Activated CD8-positive, alpha-beta T cell treated with anti-CD3 and anti-CD28 coated beads for 36 hours (primary cell): ENCODE results near the gene CHST12. TPM values are rescaled to one million over a fixed set of nuclear protein-coding genes. Genes with fewer than 3 reads are reported as not detected.

Experiments used
- ATAC-seq: fragments of 200-7000 bp; cut with Tn5 transposase; one replicate; pipeline ENCODE4 v1.10.0; 2021; ENCODE audit warnings: mild to moderate bottlenecking, moderate library complexity
- CTCF ChIA-PET: fragments of 350-600 bp; sonication (Branson Sonifier 250); formaldehyde crosslinking; loops from one replicate; lab custom pipeline; 2021; ENCODE audit warnings: antibody characterized with exemption; lab: Charles Lee
- POLR2A ChIA-PET: fragments of 350-600 bp; sonication (Branson Sonifier 250); formaldehyde crosslinking; loops from one replicate; lab custom pipeline; 2021; ENCODE audit warnings: antibody characterized with exemption; lab: Charles Lee
- DNase-seq: peaks from one replicate; pipeline ENCODE4 v3.0.0-alpha.2; 2020
- H3K27ac Mint-ChIP-seq: one replicate; pipeline ENCODE4 v1.8.0; 2021; ENCODE audit warnings: mild to moderate bottlenecking, mixed read lengths
- H3K27me3 Mint-ChIP-seq: one replicate; pipeline ENCODE4 v1.8.0; 2021; ENCODE audit warnings: mixed read lengths
- H3K36me3 Mint-ChIP-seq: one replicate; pipeline ENCODE4 v1.8.0; 2021; ENCODE audit warnings: low read depth, mixed read lengths
- H3K4me1 Mint-ChIP-seq: one replicate; pipeline ENCODE4 v1.8.0; 2021; ENCODE audit warnings: low read depth, mixed read lengths
- H3K4me3 Mint-ChIP-seq: one replicate; pipeline ENCODE4 v1.8.0; 2021; ENCODE audit warnings: mild to moderate bottlenecking, moderate library complexity, mixed read lengths
- H3K9me3 Mint-ChIP-seq: one replicate; pipeline ENCODE4 v1.8.0; 2021; ENCODE audit warnings: mixed read lengths
- intact Hi-C: fragments of 100-400 bp; cut with micrococcal nuclease; formaldehyde crosslinking; loops from one replicate; pipeline ENCODE4 v1.10.0; 2022
- total RNA-seq, 2 experiments: library from RNA; stranded (reverse); gene quantifications; one replicate each; pipeline ENCODE4 v1.2.3, GENCODE V29; 2021
- TF ChIP-seq, protein P1 (sequence below): fragments of 200-600 bp; IDR thresholded peaks from one replicate; pipeline ENCODE4 v1.8.0; 2022; ENCODE audit warnings: antibody characterized with exemption, mild to moderate bottlenecking

CHST12 gene
- total RNA-seq, 2 experiments from 2014 or later = 2.9 to 4.7 TPM

DNA sequence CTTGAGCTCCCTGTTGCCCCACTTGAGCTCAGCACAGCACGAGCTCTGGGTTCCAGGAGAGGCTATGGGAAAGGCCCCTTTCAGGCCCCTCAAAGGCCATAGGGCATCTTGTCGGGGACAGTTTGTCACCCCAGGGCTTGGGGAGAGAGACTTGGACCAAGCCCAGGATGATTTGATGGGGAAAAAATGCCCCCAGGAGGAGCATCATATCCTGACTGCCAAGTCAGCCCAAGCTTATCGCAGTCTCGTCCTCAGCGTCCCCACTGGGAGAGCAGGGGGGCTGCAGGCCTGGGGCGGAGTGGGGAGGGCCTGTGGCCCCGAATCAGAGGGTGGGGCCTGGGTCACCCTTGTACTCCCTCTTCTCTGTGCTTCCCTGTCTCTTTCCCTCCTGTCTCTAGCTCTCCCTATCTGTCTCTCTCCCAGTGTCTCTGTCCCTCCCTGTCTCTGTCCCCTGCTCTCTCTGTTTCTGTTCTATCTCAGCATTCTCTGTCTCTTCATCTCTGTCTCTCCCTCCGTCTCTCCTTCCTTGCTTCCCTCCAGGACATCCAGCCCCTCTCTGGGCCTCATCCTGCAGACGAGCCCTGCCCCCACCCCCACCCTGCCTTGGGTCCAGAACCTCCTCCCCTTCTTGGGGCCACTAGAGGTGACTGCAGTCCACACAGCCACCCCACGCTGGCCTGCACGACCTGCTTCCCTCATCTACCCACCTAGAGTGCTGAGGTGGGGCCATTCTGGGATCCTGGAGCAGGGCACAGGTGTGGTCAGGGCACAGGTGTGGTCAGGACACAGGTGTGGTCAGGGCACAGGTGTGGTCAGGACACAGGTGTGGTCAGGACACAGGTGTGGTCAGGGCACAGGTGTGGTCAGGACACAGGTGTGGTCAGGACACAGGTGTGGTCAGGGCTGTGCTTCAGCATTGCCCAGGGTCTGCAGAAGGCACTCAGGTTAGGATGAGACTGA, 90.1 kb downstream of the CHST12 start:
- H3K4me3 Mint-ChIP-seq = no peak overlapping the region
- CTCF ChIA-PET = no interaction called here
- peaks cover 2% of the 10 kb centered on the region for H3K9me3 Mint-ChIP-seq
- TF ChIP-seq, protein P1, sequence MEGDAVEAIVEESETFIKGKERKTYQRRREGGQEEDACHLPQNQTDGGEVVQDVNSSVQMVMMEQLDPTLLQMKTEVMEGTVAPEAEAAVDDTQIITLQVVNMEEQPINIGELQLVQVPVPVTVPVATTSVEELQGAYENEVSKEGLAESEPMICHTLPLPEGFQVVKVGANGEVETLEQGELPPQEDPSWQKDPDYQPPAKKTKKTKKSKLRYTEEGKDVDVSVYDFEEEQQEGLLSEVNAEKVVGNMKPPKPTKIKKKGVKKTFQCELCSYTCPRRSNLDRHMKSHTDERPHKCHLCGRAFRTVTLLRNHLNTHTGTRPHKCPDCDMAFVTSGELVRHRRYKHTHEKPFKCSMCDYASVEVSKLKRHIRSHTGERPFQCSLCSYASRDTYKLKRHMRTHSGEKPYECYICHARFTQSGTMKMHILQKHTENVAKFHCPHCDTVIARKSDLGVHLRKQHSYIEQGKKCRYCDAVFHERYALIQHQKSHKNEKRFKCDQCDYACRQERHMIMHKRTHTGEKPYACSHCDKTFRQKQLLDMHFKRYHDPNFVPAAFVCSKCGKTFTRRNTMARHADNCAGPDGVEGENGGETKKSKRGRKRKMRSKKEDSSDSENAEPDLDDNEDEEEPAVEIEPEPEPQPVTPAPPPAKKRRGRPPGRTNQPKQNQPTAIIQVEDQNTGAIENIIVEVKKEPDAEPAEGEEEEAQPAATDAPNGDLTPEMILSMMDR = no peak
- H3K27me3 Mint-ChIP-seq = peaks cover 6% of the 10 kb centered on the region
- POLR2A ChIA-PET = interaction anchor here (0.8 kb wide), 1 partner anchor 13 kb away, joined by 3 read pairs; no protein-coding TSS in a partner anchor
- no peak for ATAC-seq
- DNase-seq = no peak
- H3K36me3 Mint-ChIP-seq = no peaks in the 10 kb centered on the region
- intact Hi-C loops = no loop called here
- H3K4me1 Mint-ChIP-seq = no peaks in the 10 kb centered on the region
- H3K27ac Mint-ChIP-seq = no peak overlapping the region

DNA sequence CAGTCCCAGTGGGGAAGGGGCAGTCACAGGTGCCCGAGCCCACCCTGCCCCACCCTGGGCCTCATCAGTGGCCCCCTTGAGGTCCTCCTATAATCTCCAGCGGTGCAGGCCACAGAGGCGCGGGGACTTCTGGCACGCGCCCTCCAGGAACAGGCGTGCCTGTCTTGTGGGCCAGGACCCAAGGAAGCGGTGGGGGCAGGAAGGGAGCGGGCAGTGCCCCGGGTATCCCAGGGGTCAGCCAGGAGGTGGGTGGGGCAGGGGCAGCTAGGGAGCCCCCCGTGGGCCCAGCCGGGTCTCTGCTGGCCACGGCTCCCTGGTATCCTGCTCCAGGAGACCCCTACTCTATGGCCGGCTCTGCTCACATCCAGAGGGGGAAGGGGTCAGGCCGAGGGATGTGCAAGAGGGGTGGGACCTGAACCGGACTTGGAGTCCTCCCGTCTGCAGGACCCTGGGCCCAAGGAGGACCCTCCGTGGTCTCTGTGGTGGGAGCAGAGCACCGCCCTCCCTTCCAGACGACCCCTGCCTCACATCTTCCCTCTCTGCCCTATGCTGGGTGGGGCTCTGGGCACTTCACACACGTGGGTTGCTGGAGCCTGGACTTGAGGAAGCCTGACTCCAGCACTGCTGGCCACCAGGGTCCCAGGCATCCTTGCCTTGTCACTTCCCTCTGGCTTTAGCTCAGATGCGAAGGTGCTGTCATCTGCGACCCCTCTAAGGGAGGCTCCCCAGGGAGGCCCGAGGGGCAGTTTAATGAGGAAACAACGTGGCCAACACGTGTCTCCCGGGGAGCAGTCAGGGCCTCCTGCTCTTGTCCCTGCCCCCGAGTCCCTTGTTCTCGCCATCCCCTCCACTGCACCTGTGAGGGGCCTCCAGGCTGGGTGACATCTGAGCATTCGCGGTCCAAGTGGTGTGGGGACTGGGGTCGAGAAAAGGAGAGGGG, 91.0 kb downstream of the CHST12 start:
- H3K36me3 Mint-ChIP-seq = no peaks in the 10 kb centered on the region
- H3K4me3 Mint-ChIP-seq = no peak overlapping the region
- no peaks in the 10 kb centered on the region for H3K4me1 Mint-ChIP-seq
- ChIA-PET POLR2A (no interaction called here), CTCF (no interaction called here)
- ATAC-seq = no peak
- TF ChIP-seq, protein P1 = no peak
- DNase-seq = no peak
- intact Hi-C loops = no loop called here
- H3K27me3 Mint-ChIP-seq = peaks cover 6% of the 10 kb centered on the region
- peaks cover 2% of the 10 kb centered on the region for H3K9me3 Mint-ChIP-seq
- H3K27ac Mint-ChIP-seq = no peak overlapping the region

DNA sequence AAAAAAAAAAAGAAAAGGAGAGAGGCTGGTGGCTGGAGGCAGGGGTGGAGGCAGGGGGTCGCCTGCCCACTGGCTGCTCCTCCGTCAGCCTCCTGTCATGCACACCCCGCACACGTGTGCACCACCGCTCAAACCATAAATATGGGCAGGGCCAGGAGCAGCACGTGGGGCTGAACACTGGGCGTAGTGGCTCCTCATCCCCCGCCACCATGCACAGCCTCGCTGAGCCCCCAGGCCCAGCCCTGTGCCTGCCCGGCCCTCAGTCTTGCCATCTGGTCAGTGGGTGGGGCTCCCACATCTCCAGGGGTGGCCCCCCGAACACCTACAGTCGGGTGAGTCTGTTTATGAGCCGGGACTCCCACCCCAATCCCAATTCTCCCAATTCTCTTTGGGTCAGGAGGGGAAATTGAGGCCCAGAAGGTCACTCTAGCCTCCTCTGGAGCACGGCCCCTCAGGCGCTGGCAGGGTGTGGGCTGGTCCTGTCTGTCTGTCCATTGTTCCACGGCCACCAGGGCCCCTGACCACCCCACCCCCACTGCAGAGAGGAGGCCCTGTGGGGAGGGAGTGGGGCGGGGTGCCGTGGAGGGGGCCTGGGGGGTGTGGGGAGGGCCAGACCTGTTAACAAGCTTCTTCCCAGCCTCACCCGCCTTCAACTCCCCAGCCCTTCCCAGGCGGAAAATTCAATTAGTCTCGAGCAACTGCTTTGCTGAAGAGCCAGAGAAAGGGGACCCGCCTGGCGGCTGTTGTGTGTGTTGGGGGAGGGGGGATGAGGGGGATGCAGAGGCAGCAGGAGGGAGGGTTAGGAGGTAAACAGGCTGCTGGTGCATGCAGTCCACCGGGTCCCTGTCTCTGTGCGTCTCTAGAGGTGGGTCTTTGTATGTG, 92.2 kb downstream of the CHST12 start:
- Mint-ChIP-seq H3K27me3 (peaks cover 6% of the 10 kb centered on the region), H3K36me3 (no peaks in the 10 kb centered on the region), H3K4me1 (no peaks in the 10 kb centered on the region), H3K27ac (no peak overlapping the region), H3K4me3 (no peak overlapping the region), H3K9me3 (peaks cover 2% of the 10 kb centered on the region)
- TF ChIP-seq, protein P1 = no peak
- intact Hi-C loops = no loop called here
- DNase-seq (no peak), ATAC-seq (no peak)
- ChIA-PET POLR2A (no interaction called here), CTCF (no interaction called here)

DNA sequence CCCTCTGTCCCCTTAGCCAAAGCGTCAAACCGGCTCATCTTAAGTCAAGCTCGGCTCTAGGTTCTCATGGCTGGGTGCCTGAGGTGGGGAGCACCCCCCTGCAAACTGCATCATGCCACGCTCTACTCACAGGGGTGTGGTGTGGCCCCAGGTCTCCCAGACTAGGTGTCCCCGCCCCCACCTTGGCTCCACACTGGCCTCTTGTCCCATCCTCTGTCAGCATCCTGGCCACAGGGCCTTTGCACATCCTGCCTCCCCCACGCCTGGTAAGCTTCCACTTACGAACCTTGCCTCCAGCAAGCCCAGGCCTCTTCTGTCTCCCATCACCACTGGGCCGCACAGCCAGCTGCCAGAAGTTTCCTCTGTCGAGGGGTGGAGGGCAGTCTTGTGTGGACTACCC, 93.0 kb downstream of the CHST12 start:
- H3K27me3 Mint-ChIP-seq = peaks cover 6% of the 10 kb centered on the region
- intact Hi-C loops = no loop called here
- POLR2A ChIA-PET = interaction anchor here (0.6 kb wide), 1 partner anchor 119 kb away, joined by 3 read pairs; no protein-coding TSS in a partner anchor
- ATAC-seq (no peak), DNase-seq (no peak)
- H3K27ac Mint-ChIP-seq = no peak overlapping the region
- no peaks in the 10 kb centered on the region for H3K4me1 Mint-ChIP-seq
- CTCF ChIA-PET = no interaction called here
- no peak overlapping the region for H3K4me3 Mint-ChIP-seq
- TF ChIP-seq, protein P1 = no peak
- peaks cover 2% of the 10 kb centered on the region for H3K9me3 Mint-ChIP-seq
- H3K36me3 Mint-ChIP-seq = no peaks in the 10 kb centered on the region
